ENCODE results near the gene PIGR. TPM values are rescaled to one million over a fixed set of nuclear protein-coding genes. Genes with fewer than 3 reads are reported as not detected.

Gene PIGR
- total and polyA plus RNA-seq, 9 of the 15 experiments (the other 6 are each of a cell fraction or from before 2014, with no cell fraction given) = 0.01 to 1.5 (median 0.03) TPM; not detected in 4

DNA sequence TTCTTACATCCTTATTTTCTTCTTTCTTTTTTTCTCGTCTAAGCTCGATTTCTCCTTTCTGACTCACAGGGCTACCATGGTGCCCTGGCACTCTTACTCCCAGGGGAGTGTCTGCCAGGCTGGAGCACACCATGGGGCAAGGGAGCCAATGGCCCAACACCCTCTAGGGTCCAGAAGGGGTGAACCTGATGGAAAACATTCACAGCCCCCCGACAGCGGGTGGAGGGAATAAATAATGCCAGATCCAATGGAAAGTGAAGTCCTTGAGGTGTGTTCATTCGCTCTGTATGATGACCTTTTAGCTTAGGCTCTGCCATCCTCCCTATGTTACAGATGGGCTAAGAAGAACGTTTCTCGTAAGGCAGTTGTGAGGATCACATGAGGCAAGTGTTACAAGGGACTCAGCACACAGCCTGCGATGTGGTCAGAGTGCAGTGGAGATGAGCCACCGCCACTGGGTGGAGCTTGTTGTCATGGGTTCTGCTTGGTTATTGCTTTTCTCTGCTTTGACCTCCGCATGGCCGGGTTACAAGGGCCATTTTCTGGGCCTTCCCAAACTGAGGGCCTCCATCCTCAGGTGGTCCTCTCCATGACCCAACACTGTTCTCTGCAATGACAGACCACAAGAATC lies 21.0 kb downstream of the PIGR start (continued):
- TF ChIP-seq KLF6 (CRISPR knock-in tag; IDR thresholded peaks at IDR 0.05; ENCODE audit: borderline replicate concordance) (no peak), KDM5B (IDR thresholded peaks at IDR 0.05; ENCODE audit: insufficient replicate concordance, low read depth, low read length) (no peak), ZNF318 (IDR thresholded peaks at IDR 0.05; ENCODE audit: borderline replicate concordance in 1 of 2, low read depth in 1 of 2) (no peak), MCM3 (IDR thresholded peaks at IDR 0.05) (no peak), NFIC (IDR thresholded peaks at IDR 0.05) (no peak), EGR1 (conservative IDR thresholded peaks at IDR 0.05) (no peak), ZFP30 (CRISPR knock-in tag; IDR thresholded peaks at IDR 0.05; ENCODE audit: borderline replicate concordance) (no peak), POLR2B (IDR thresholded peaks at IDR 0.05; ENCODE audit: low read depth, partially characterized antibody) (no peak), PREB (CRISPR knock-in tag; IDR thresholded peaks at IDR 0.05) (no peak), PRPF4 (IDR thresholded peaks at IDR 0.05; ENCODE audit: insufficient read depth, low read depth, low read length, poor library complexity, severe bottlenecking) (no peak), SRSF1 (IDR thresholded peaks at IDR 0.05; ENCODE audit: low read depth, low read length) (no peak), DIDO1 (tag; IDR thresholded peaks at IDR 0.05; ENCODE audit: low read depth) (no peak), ZNF347 (CRISPR knock-in tag; IDR thresholded peaks at IDR 0.05; ENCODE audit: low read depth) (no peak), EZH2 (IDR thresholded peaks at IDR 0.05; ENCODE audit: borderline replicate concordance, low read depth, low read length) (no peak)
- TF ChIP-seq, protein P1, sequence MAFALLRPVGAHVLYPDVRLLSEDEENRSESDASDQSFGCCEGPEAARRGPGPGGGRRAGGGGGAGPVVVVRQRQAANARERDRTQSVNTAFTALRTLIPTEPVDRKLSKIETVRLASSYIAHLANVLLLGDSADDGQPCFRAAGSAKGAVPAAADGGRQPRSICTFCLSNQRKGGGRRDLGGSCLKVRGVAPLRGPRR (CRISPR knock-in tag; IDR thresholded peaks at IDR 0.05) = no peak
- TF ChIP-seq, protein P2, sequence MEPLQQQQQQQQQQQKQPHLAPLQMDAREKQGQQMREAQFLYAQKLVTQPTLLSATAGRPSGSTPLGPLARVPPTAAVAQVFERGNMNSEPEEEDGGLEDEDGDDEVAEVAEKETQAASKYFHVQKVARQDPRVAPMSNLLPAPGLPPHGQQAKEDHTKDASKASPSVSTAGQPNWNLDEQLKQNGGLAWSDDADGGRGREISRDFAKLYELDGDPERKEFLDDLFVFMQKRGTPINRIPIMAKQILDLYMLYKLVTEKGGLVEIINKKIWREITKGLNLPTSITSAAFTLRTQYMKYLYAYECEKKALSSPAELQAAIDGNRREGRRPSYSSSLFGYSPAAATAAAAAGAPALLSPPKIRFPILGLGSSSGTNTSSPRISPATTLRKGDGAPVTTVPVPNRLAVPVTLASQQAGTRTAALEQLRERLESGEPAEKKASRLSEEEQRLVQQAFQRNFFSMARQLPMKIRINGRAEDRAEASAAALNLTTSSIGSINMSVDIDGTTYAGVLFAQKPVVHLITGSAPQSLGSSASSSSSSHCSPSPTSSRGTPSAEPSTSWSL (CRISPR knock-in tag; IDR thresholded peaks at IDR 0.05; ENCODE audit: borderline replicate concordance) = no peak
